Mucosa of descending colon (tissue), 3 donors: ENCODE measurements around the gene MYH6. TPM values are rescaled to one million over a fixed set of nuclear protein-coding genes. Genes with fewer than 3 reads are reported as not detected.
"Not testable (repeated sequence)": the region's sequence is repeated elsewhere in the genome, so short reads cannot be mapped to it uniquely, and the experiment has no call there.

Experiments
- ATAC-seq: fragments of 200-7000 bp; cut with Tn5 transposase; one replicate; pipeline ENCODE4 v1.9.1; 2020; ENCODE audit warnings: mild to moderate bottlenecking, moderate library complexity
- DNase-seq, 3 donors: peaks; one replicate each; pipeline ENCODE4 v3.0.0-alpha.2; 2020
- H3K36me3 ChIP-seq: fragments of 200-600 bp; one replicate; pipeline ENCODE4 v1.8.0; 2021; ENCODE audit warnings: low read depth, mild to moderate bottlenecking
- H3K4me1 ChIP-seq: fragments of 200-600 bp; one replicate; pipeline ENCODE4 v1.8.0; 2021; ENCODE audit warnings: low read depth, mild to moderate bottlenecking
- H3K4me3 ChIP-seq: fragments of 200-600 bp; one replicate; pipeline ENCODE4 v1.8.0; 2021; ENCODE audit warnings: mild to moderate bottlenecking
- H3K9me3 ChIP-seq: fragments of 200-600 bp; one replicate; pipeline ENCODE4 v1.8.0; 2021; ENCODE audit warnings: mild to moderate bottlenecking
- intact Hi-C, 2 donors: fragments of 100-400 bp; cut with DNase I in 1 of 2; cut with micrococcal nuclease in 1 of 2; formaldehyde crosslinking; loops; one replicate each; pipeline versions ENCODE4 v1.11.0 to v1.11.1; 2022; cut with DNase I, micrococcal nuclease
- total RNA-seq, 3 donors: library from RNA; stranded (reverse); fragmentation: NEBNext Ultra II Directional in 2 of 3; extraction: Animal tissue kit (Norgen Biotek cat#: 25700) in 2 of 3; gene quantifications; one replicate each; pipeline versions ENCODE4 v1.2.1 to v1.2.4, GENCODE V29; 2021 to 2023
- TF ChIP-seq, protein P1 (sequence below): fragments of 200-600 bp; IDR thresholded peaks from one replicate; pipeline ENCODE4 v1.8.0; 2022; ENCODE audit warnings: antibody characterized with exemption, mild to moderate bottlenecking
- donor health status: DM: no; HTN: no; CAD: no; lungs with moderate emphysema.
- donor health status: DM: no; HTN: no; CAD: no.
- donor health status: DM: no; HTN: yes; CAD: no.

The MYH6 gene
- total RNA-seq, 3 donors from 2014 or later, result 0.09 to 1.4 TPM; not detected in 1

DNA sequence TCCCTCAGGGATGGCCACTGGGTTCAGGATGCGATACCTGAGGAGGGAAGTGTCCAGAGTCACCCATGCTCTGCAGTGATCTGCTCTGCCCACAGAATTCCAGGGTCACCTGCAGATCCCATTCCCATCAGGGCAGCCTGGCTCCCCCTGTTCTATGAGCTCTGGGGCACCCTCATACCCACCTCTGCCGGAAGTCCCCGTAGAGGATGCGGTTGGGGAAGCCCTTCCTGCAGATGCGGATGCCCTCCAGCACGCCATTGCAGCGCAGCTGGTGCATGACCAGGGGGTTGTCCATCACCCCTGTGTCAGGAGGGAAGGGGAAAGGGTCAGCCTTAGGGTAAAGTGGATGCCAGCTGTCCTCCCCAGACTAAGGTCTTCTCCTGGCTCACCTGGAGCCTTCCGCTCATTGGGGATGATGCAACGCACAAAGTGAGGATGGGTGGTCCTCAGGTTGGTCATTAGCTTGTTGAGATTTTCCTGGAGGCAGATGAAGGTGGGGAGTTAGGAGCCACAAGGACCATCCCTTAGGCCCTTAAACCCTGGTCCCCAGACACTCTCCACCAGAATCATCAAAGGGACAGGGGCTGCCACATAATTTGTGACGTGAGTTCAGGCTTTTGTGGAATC lies 11.2 kb downstream of the MYH6 start:
- TF ChIP-seq, protein P1, sequence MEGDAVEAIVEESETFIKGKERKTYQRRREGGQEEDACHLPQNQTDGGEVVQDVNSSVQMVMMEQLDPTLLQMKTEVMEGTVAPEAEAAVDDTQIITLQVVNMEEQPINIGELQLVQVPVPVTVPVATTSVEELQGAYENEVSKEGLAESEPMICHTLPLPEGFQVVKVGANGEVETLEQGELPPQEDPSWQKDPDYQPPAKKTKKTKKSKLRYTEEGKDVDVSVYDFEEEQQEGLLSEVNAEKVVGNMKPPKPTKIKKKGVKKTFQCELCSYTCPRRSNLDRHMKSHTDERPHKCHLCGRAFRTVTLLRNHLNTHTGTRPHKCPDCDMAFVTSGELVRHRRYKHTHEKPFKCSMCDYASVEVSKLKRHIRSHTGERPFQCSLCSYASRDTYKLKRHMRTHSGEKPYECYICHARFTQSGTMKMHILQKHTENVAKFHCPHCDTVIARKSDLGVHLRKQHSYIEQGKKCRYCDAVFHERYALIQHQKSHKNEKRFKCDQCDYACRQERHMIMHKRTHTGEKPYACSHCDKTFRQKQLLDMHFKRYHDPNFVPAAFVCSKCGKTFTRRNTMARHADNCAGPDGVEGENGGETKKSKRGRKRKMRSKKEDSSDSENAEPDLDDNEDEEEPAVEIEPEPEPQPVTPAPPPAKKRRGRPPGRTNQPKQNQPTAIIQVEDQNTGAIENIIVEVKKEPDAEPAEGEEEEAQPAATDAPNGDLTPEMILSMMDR, result no peak
- Histone ChIP-seq H3K9me3 (no peaks in the 10 kb centered on the region), H3K36me3 (no peaks in the 10 kb centered on the region), H3K4me1 (no peaks in the 10 kb centered on the region), H3K4me3 (no peak overlapping the region)
- ATAC-seq (no peak), DNase-seq (no peak)
- intact Hi-C loops, result no loop called here

- ATAC-seq (no peak), DNase-seq (no peak)
- TF ChIP-seq, protein P1, result no peak
- Histone ChIP-seq H3K4me3 (no peak overlapping the region), H3K36me3 (no peaks in the 10 kb centered on the region), H3K4me1 (no peaks in the 10 kb centered on the region), H3K9me3 (no peaks in the 10 kb centered on the region)
- intact Hi-C loops, result no loop called here
Measured at GRCh38 chr14:23396126-23396525, 11.9 kb downstream of the MYH6 start.

GRCh38 chr14:23392613-23393012 lies 15.5 kb downstream of the MYH6 start:
- ATAC-seq (no peak), DNase-seq (no peak)
- Histone ChIP-seq H3K9me3 (no peaks in the 10 kb centered on the region), H3K4me1 (no peaks in the 10 kb centered on the region), H3K36me3 (no peaks in the 10 kb centered on the region), H3K4me3 (no peak overlapping the region)
- TF ChIP-seq, protein P1, result no peak
- intact Hi-C loops, result no loop called here

DNA sequence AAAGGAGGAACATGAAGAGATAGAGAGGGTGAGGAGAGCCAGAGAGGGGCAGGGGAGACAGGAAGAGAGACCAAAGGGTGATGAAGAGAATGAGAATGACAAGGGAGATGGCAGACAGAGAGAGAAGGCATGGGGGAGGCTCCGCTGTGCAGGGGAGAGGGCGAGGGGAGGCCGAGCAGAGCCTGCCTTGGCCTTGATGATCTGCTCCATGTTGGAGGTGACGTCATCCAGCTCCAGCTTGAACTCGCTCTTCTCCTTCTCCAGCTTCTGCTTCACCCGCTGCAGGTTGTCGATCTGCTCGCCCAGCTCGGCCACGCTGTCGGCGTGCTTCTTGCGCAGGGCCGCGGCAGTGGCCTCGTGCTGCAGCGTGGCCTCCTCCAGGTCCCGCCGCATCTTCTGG lies 18.2 kb downstream of the MYH6 start:
- intact Hi-C loops, DNase-seq, H3K4me3 ChIP-seq, H3K9me3 ChIP-seq, H3K4me1 ChIP-seq, ATAC-seq, H3K36me3 ChIP-seq: not testable (repeated sequence)

GRCh38 chr14:23389396-23389795 lies 18.7 kb downstream of the MYH6 start:
- TF ChIP-seq, protein P1, result no peak
- ATAC-seq, result no peak
- DNase-seq, result no peak
- no peaks in the 10 kb centered on the region for H3K36me3 ChIP-seq
- H3K4me3 ChIP-seq, result no peak overlapping the region
- no peaks in the 10 kb centered on the region for H3K4me1 ChIP-seq
- no peaks in the 10 kb centered on the region for H3K9me3 ChIP-seq
- intact Hi-C loops, result no loop called here

DNA sequence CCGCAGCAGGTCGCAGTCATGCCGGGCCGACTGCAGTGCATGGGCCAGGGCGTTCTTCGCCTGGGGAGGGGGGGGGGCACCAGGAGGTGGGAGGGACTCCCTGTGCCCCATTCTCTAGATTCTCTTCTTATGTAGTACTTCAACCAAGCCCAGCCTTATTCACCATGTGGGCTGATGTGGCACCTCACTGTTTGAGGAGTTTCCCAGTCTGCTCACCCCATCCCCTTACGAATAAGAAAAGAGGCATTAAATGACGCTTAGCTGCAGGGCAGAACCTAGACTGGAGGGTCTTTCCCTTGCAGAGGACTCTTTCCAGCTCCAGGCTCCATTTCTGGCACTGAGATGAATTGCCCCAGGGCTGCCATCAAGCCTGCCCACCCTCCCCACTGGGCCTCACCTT lies 19.1 kb downstream of the MYH6 start:
- Histone ChIP-seq H3K4me1 (no peaks in the 10 kb centered on the region), H3K4me3 (no peak overlapping the region), H3K9me3 (no peaks in the 10 kb centered on the region), H3K36me3 (no peaks in the 10 kb centered on the region)
- ATAC-seq, result no peak
- intact Hi-C loops, result no loop called here
- TF ChIP-seq, protein P1, result no peak
- DNase-seq, result no peak
